GM21447 (cell line): ENCODE data around the gene SLC35G1.

ENCODE experiments used
- ATAC-seq: cut with Tn5 transposase; IDR thresholded peaks from one replicate; pipeline ENCODE4 v1.9.1; 2021; ENCODE audit not compliant: unreplicated experiment

Gene SLC35G1

GRCh38 chr10:93947055-93947454, 53.3 kb downstream of the SLC35G1 start:
- ATAC-seq, result no peak

GRCh38 chr10:93947524-93947923, 53.7 kb downstream of the SLC35G1 start:
- no peak for ATAC-seq

DNA sequence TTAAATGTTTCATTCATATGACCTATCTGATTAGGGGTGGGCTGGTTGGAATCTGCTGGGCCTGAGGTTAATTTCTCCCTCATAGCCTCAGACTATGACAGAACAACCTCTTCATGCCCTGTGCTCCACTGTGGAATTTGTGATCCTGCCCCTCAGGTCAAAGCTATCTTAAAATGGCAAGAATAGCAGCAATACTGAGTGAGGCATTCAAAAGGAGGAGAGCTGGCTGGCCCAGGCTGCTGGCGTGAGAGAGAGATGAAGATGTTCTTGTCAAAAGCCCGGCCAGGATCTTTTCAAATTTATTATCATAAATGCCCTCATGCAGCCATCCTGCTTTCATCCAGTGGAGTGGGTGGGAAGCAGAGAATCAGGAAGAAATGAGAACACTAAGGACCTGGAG, 58.1 kb downstream of the SLC35G1 start:
- ATAC-seq, result no peak
